HG03342 (cell line): Measurements from ENCODE around the gene NOS1.
"Not testable (repeated sequence)": the region's sequence is repeated elsewhere in the genome, so short reads cannot be mapped to it uniquely, and the experiment has no call there.

Experiments
- ATAC-seq: cut with Tn5 transposase; IDR thresholded peaks from one replicate; pipeline ENCODE4 v1.9.1; 2021; ENCODE audit warnings: mild to moderate bottlenecking, moderate library complexity; ENCODE audit not compliant: unreplicated experiment

NOS1 gene

GRCh38 chr12:117277875-117278274 is 83.6 kb downstream of the NOS1 start:
- no peak for ATAC-seq

GRCh38 chr12:117273091-117273490 is 88.3 kb downstream of the NOS1 start:
- no peak for ATAC-seq

GRCh38 chr12:117272690-117273089 is 88.7 kb downstream of the NOS1 start:
- ATAC-seq: no peak

GRCh38 chr12:117262749-117263148 is 98.7 kb downstream of the NOS1 start:
- ATAC-seq: no peak

GRCh38 chr12:117261247-117261646 is 100.2 kb downstream of the NOS1 start:
- ATAC-seq: no peak

GRCh38 chr12:117255386-117255785 is 106.0 kb downstream of the NOS1 start:
- ATAC-seq: no peak

GRCh38 chr12:117243488-117243887 is 117.9 kb downstream of the NOS1 start:
- no peak for ATAC-seq

- no peak for ATAC-seq
Measured at GRCh38 chr12:117241697-117242096, 119.7 kb downstream of the NOS1 start.

- no peak for ATAC-seq
Measured at GRCh38 chr12:117240081-117240755, 121.2 kb downstream of the NOS1 start.

GRCh38 chr12:117236456-117237001 is 124.9 kb downstream of the NOS1 start:
- no peak for ATAC-seq

- ATAC-seq: no peak
Measured at GRCh38 chr12:117235261-117235660, 126.2 kb downstream of the NOS1 start.

- no peak for ATAC-seq
Measured at GRCh38 chr12:117234441-117234840, 127.0 kb downstream of the NOS1 start.

- ATAC-seq: no peak
Measured at GRCh38 chr12:117231750-117232149, 129.7 kb downstream of the NOS1 start.

GRCh38 chr12:117228239-117228638 is 133.2 kb downstream of the NOS1 start:
- ATAC-seq: no peak

GRCh38 chr12:117227000-117227653 is 134.3 kb downstream of the NOS1 start:
- no peak for ATAC-seq

- ATAC-seq: no peak
Measured at GRCh38 chr12:117226505-117226904, 134.9 kb downstream of the NOS1 start.

- ATAC-seq: no peak
Measured at GRCh38 chr12:117225179-117225578, 136.2 kb downstream of the NOS1 start.

- ATAC-seq: not testable (repeated sequence)
Measured at GRCh38 chr12:117220947-117221346, 140.5 kb downstream of the NOS1 start.

GRCh38 chr12:117218149-117218548 is 143.3 kb downstream of the NOS1 start:
- ATAC-seq: no peak

GRCh38 chr12:117216686-117217085 is 144.7 kb downstream of the NOS1 start:
- no peak for ATAC-seq

GRCh38 chr12:117214797-117215196 is 146.6 kb downstream of the NOS1 start:
- ATAC-seq: no peak

GRCh38 chr12:117213295-117213808 is 148.1 kb downstream of the NOS1 start:
- no peak for ATAC-seq
